Adrenal gland (tissue), 12 donors: ENCODE data around the gene SVOPL. TPM values are rescaled to one million over a fixed set of nuclear protein-coding genes. Genes with fewer than 3 reads are reported as not detected.

Source experiments
- DNase-seq, 7 donors: peaks; one replicate each; pipeline ENCODE4 v3.0.0-alpha.2; 2019 to 2020
- H3K27ac ChIP-seq, 5 donors: fragments of 200-600 bp; sonication (generic) in 4 of 5; 1 replicate in 3 of 5; 2 replicates in 2 of 5; pipeline versions ENCODE4 v1.5.1 to v1.8.0; 2016 to 2020; ENCODE audit warnings: mild to moderate bottlenecking in 1 of 5
- H3K27me3 ChIP-seq: fragments of 200-600 bp; 2 replicates; pipeline ENCODE4 v1.8.0; 2021
- H3K36me3 ChIP-seq, 2 donors: fragments of 200-600 bp; replicated peaks in 1 of 2; 1 replicate in 1 of 2; 2 replicates in 1 of 2; pipeline versions ENCODE4 v1.5.1 to v1.8.0; 2018 to 2022
- H3K4me1 ChIP-seq, 2 donors: fragments of 200-600 bp; replicated peaks in 1 of 2; 1 replicate in 1 of 2; 2 replicates in 1 of 2; pipeline versions ENCODE4 v1.5.1 to v1.8.0; 2018 to 2021
- H3K4me3 ChIP-seq, 4 donors: fragments of 200-600 bp; sonication (generic) in 3 of 4; one replicate each; pipeline ENCODE4 v1.5.1; 2016 to 2018
- H3K9me3 ChIP-seq, 3 donors: fragments of 200-600 bp; sonication (generic) in 1 of 3; replicated peaks in 1 of 3; 1 replicate in 2 of 3; 2 replicates in 1 of 3; pipeline versions ENCODE4 v1.5.1 to v1.8.0; 2016 to 2021
- CTCF ChIP-seq, 6 experiments: fragments of 450-650 bp in 4 of 6; fragments of 200-600 bp in 2 of 6; sonication (generic) in 1 of 6; IDR thresholded peaks; 1 replicate in 5 of 6; 2 replicates in 1 of 6; pipeline versions ENCODE4 v1.5.1 to v1.8.0; 2016 to 2021; ENCODE audit warnings: antibody characterized with exemption in 6 of 6, mild to moderate bottlenecking in 2 of 6, moderate library complexity in 1 of 6
- POLR2A ChIP-seq, 2 donors: fragments of 450-650 bp; IDR thresholded peaks; one replicate each; pipeline ENCODE4 v1.6.1; 2017; ENCODE audit warnings: antibody characterized with exemption in 2 of 2, mild to moderate bottlenecking in 2 of 2, moderate library complexity in 1 of 2
- WGBS, 4 donors: extraction: QIAGEN DNeasy Blood & Tissue Kit in 2 of 4; methylation state at CpG; one replicate each; pipeline versions ENCODE4 v1.1.5 to v1.1.7; 2013 to 2017; 5-methylcytosine and 5-hydroxymethylcytosine counted together
- intact Hi-C, 2 donors: fragments of 100-400 bp; cut with DNase I; formaldehyde crosslinking; loops; one replicate each; pipeline versions ENCODE4 v1.14.1 to v1.15.0; 2022 to 2023
- polyA plus RNA-seq, 3 donors: library from polyadenylated mRNA; stranded (reverse); fragments of 200-250 nt in 2 of 3; fragments of 350-450 nt in 1 of 3; fragmentation: Illumina TruSeq in 1 of 3; extraction: RNeasy Lipid Tissue Mini Kit (QIAGEN cat#74804) in 1 of 3; gene quantifications; one replicate each; pipeline ENCODE4 v1.2.3, GENCODE V29; 2013 to 2014
- total RNA-seq, 9 donors: library from RNA; depleted of rRNA in 4 of 9; stranded (reverse); fragments of >200 nt in 4 of 9; fragments of 120-200 nt in 1 of 9; fragmentation: NEBNext Ultra II Directional in 1 of 9; extraction: Animal tissue kit (Norgen Biotek cat#: 25700) in 1 of 9; gene quantifications; one replicate each; pipeline versions ENCODE4 v1.1.0 to v1.2.4, GENCODE V29; 2013 to 2023
- donor health status: healthy with polysubstance abuse.
- donor health status: Bipolar disorder and iron deficiency.
- donor health status: DM: yes; HTN: yes; CAD: no.
- donor health status: DM: no; HTN: no; CAD: no.
- donor health status: DM: no; HTN: no; CAD: no.
- donor health status: DM: yes; HTN: yes; CAD: no.

The SVOPL gene
- total and polyA plus RNA-seq, 12 donors = 0.54 to 4.8 (median 1.5) TPM

- no peak overlapping the region for H3K4me3 ChIP-seq
- peaks cover 0 to 7% of the 10 kb centered on the region in 2 donors for H3K4me1 ChIP-seq
- H3K36me3 ChIP-seq = peaks cover 0 to 29% of the 10 kb centered on the region in 2 donors
- no peak for DNase-seq
- H3K9me3 ChIP-seq = no peaks in the 10 kb centered on the region
- TF ChIP-seq POLR2A (IDR thresholded peaks at IDR 0.05) = no peak
- no peak for TF ChIP-seq CTCF (IDR thresholded peaks at IDR 0.05)
- WGBS, 4 donors = 94 to 98% (median 96%) methylated on average over 4 of the region's 4 CpGs
- no peaks in the 10 kb centered on the region for H3K27me3 ChIP-seq
- no peak overlapping the region for H3K27ac ChIP-seq
- intact Hi-C loops = no loop called here
Measured at GRCh38 chr7:138581065-138581464, 120.1 kb downstream of the SVOPL start.

- no peak for TF ChIP-seq POLR2A (IDR thresholded peaks at IDR 0.05)
- no peak for TF ChIP-seq CTCF (IDR thresholded peaks at IDR 0.05)
- DNase-seq = no peak
- peaks cover 0 to 7% of the 10 kb centered on the region in 2 donors for H3K4me1 ChIP-seq
- intact Hi-C loops = no loop called here
- no peak overlapping the region for H3K4me3 ChIP-seq
- H3K9me3 ChIP-seq = no peaks in the 10 kb centered on the region
- H3K36me3 ChIP-seq = peaks cover 0 to 29% of the 10 kb centered on the region in 2 donors
- no peak overlapping the region for H3K27ac ChIP-seq
- 93 to 100% (median 97%) methylated on average over 3 of the region's 3 CpGs for WGBS, 4 donors
- H3K27me3 ChIP-seq = no peaks in the 10 kb centered on the region
Measured at GRCh38 chr7:138579671-138580070, 121.5 kb downstream of the SVOPL start.

GRCh38 chr7:138579136-138579535, 122.0 kb downstream of the SVOPL start:
- DNase-seq = no peak
- Histone ChIP-seq H3K36me3 (peaks cover 0 to 30% of the 10 kb centered on the region in 2 donors), H3K9me3 (no peaks in the 10 kb centered on the region), H3K27ac (no peak overlapping the region), H3K4me1 (peaks cover 0 to 3% of the 10 kb centered on the region in 2 donors), H3K4me3 (no peak overlapping the region), H3K27me3 (no peaks in the 10 kb centered on the region)
- intact Hi-C loops = no loop called here
- TF ChIP-seq POLR2A (IDR thresholded peaks at IDR 0.05) (no peak), CTCF (IDR thresholded peaks at IDR 0.05) (no peak)
- 92 to 100% (median 96%) methylated on average over 1 of the region's 1 CpG for WGBS, 4 donors

- Histone ChIP-seq H3K27me3 (no peaks in the 10 kb centered on the region), H3K4me1 (no peaks in the 10 kb centered on the region), H3K9me3 (no peaks in the 10 kb centered on the region), H3K4me3 (no peak overlapping the region), H3K36me3 (peaks cover 0 to 50% of the 10 kb centered on the region in 2 donors), H3K27ac (no peak overlapping the region)
- intact Hi-C loops = no loop called here
- 95 to 97% (median 96%) methylated on average over 5 of the region's 5 CpGs for WGBS, 4 donors
- no peak for DNase-seq
- TF ChIP-seq CTCF (IDR thresholded peaks at IDR 0.05) = no peak
- no peak for TF ChIP-seq POLR2A (IDR thresholded peaks at IDR 0.05)
Measured at GRCh38 chr7:138575897-138576428, 125.2 kb downstream of the SVOPL start.
